ENCODE results near the gene C14orf180.
"Not testable (repeated sequence)": the region's sequence is repeated elsewhere in the genome, so short reads cannot be mapped to it uniquely, and the experiment has no call there.

The C14orf180 gene

DNA sequence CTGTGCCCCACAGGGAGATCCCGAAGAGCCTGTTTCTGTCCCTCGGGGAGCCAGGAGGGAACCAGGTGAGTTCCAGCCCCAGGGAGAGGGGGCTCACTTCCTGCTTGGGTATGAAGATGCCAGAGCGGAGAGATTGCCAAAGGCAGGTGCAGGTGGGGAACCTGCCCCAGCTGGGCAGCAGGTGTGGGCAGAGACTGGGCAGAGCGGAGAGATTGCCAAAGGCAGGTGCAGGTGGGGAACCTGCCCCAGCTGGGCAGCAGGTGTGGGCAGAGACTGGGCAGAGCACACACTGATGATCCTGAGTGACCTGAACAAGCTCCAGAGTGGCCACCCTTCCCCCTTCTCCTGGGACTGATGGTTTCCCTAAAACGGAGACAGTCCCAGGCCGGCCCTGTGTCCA is 375 bp downstream of the C14orf180 start:
- DNase-seq (ENCODE audit: low read depth) = not testable (repeated sequence)

- DNase-seq (ENCODE audit: low read depth) = no peak
Measured at GRCh38 chr14:104580961-104581360, 1.4 kb downstream of the C14orf180 start.

DNA sequence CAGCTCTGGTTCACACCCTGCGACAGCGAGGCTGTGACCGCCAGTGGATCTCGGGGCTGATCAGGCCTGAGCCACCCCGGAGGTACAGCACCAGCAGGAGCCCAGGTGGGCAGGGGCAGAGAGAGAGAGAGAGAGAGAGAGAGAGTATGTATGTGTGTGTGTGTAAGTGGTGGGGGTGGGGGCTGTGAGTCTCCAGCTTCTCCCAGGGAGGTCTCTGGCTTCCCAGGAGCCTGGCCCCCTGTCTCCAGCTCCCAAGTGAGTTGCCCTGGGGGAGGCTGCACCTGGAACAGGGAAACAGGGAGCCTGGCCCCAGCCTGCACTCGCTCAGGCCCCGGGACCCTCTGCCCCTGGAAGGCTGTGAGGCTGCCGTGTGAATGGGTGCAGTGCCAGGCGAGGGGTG is 2.0 kb downstream of the C14orf180 start:
- DNase-seq (ENCODE audit: low read depth) = no peak

DNA sequence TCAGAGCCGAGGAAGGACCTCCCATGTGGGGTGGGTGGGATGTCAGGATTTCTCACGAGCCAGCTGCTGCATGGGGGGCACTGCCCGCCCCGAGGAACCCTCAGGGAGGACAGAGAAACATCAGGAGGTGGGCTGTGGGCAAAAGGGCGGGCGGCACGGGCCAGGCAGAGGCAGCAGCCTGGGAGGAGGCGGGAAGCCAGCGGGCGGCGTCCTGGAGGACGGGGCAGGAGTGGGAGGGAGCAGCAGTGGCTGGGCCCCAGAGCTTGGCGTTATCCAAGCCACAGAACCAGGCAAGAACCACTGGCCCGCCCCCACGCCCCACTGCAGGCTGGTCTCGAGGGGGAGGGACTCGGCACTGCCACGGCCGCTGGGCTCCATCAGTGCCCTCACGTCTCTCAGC is 2.4 kb downstream of the C14orf180 start:
- no peak for DNase-seq (ENCODE audit: low read depth)

DNA sequence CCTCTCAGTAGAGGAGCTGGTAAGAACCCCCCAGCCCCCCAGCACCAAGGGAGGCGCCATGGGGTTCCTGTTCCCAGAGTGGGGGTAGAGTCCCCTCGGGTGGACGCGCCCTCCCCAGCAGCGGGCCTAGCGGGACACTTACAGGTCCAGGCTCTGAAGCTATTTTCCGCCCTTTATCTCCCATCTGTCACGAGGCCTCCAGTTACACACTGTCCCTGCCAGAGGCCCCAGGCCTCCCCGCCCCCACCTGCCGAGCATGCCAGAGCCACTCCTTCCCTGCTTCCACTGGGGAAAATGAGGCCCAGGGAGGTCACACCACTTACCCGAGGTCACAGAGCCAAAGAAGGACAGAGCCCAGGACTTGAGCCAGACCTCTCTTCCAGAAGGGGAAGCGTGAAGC is 3.1 kb downstream of the C14orf180 start:
- no peak for DNase-seq (ENCODE audit: low read depth)

DNA sequence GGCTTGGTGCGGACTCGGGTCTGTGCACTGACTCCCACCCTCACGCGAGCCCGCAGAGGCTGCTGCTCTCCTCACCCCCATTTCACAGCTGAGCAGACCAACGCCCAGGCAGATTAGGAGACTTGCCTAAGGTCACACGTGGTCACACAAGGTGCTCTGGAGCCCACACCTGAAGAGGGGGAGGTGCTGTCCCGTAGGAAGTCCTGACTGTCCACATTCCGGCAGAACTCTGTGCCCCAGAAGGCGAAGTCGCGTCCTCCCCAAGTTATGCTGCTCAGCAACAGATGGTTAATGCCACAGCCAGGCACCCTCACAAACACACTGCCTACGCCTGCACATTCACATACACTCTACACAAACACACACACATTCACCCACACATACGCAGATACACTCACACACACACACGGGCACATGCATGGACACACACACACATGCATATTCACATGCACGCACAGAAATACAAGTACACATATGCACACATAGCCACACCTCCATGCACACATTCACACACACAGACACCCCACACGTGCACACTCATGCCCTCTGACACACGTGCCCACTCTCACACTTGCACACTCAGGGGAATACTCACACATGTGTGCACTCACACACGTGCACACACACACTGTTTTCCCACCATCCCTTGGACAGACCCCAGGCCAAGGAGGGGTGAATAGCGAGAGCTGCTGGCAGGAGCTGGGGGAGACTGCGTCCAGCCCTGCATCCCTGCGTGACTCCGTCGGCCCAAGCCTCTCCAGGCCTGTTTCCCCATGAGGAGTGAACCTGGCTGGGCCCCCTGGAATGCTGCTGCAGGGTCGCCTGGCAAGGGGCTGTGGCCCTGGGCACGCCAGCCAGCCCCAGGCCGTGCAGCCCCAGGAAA is 4.1 kb downstream of the C14orf180 start:
- no peak for DNase-seq (ENCODE audit: low read depth)

DNA sequence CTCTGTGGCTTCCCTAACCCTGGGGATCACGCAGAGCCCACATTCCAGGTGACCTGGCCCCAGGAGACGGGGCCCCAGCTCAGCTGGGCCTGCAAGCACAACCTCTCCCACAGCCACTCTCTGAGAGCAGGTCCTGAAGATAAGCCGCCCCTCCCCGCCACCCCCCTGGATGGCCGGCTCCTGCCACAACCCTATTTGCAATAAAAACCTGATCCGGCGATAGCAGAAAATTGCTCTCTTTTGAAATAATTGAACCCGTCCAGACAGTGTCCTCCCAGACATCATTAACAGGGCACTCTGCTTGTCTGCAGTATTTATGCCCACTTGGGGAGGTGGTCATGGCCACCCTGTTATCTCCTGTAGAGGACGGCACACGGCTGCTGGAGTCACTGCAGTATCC is 5.0 kb downstream of the C14orf180 start:
- no peak for DNase-seq (ENCODE audit: low read depth)

- DNase-seq (ENCODE audit: low read depth) = no peak
Measured at GRCh38 chr14:104585966-104586697, 6.6 kb downstream of the C14orf180 start.

DNA sequence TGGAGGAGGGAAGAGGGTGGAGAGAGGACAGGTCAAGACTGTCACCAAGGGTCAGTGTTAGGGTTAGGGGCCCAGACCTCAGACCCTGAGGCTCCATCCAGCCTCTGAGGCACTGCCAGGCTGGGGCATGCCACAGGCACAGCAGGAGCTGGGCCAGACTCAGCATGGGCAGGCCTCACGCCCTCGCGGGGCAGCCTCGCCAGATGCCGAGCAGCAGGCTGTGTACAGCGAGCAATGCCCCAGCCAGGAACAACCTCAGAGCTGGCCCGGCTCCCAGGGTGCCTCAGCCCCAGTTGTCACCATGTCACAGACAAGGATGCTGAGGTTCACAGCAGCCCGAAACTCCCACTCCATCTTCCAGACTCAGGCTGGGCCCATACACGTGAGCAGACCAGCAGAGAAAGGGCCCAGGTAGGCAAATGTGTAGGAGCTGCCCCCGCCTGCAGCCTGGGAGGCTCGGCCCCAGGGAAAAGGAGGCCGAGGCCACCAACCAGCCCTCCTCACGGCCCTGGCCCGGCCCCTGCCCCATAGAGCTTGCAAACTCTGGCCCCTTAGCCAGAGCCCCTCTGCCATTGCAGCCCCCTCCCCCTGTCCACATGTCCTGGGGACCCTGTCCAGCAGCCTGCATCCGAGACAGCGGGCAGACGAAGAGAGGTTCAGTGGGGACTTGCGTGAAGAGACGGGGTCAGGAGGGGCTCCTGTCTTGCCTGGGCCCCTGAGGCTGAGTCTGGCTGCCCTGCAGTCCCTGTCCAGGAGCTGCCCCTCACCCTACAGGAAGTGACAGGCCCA is 7.5 kb downstream of the C14orf180 start:
- no peak for DNase-seq (ENCODE audit: low read depth)

DNA sequence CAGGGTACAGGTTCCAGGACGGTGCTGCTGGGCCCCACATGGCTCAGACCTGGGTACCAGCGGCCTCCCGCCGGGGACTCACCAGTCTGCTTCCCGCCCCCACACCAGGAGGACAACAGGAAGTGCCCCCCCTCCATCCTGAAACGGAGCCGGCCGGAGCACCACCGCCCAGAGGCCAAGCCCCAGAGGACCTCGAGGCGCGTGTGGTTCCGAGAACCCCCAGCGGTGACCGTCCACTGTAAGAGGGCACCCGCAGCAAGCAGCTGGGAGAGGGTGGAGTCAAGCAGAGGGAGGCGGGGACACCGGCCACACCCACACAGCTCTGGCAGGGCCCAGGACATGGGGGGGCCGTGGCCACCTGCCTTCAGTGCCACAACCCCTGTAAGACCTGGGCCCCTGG is 8.1 kb downstream of the C14orf180 start:
- no peak for DNase-seq (ENCODE audit: low read depth)

- DNase-seq (ENCODE audit: low read depth) = no peak
Measured at GRCh38 chr14:104588066-104588857, 8.7 kb downstream of the C14orf180 start.

- no peak for DNase-seq (ENCODE audit: low read depth)
Measured at GRCh38 chr14:104589338-104590195, 10.0 kb downstream of the C14orf180 start.

GRCh38 chr14:104590240-104590965 is 10.8 kb downstream of the C14orf180 start:
- no peak for DNase-seq (ENCODE audit: low read depth)

- DNase-seq (ENCODE audit: low read depth) = no peak
Measured at GRCh38 chr14:104591031-104591430, 11.5 kb downstream of the C14orf180 start.

DNA sequence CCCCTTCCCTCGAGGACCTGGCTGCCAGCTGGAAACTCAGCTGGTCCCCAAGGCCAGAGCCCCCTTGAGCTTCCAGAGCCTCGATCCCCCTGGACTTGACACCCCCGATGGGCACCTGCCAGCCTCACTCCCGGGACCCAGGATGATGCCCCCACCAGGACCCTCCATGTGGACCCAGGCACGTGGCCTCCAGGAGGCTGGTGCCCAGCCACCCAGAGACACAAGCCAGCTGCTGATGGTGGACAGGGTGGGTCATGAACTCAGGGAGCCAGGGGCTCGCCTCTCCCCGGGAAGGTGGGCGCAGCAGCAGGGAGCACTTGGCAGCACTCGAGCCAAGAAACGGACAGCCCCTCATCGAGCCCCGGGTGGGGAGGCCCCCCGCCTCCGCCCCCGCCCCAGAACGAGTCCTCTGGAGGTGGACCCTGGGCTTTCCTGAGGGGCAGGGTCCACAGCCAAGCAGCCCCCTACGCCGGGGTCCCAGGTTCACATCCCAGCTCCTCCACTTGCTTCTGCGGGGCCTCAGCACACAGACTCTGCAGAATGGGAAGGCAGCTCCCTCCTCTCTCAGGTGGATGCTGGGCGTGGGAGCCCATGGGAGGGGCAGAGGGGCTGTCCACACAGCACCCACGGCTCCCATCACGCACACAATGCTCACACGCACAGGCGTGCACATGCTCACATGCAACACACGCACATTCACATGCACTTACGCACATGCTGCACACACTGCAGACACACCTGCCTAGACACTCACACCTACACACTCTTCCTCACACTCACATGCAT is 12.1 kb downstream of the C14orf180 start:
- DNase-seq (ENCODE audit: low read depth) = no peak

- no peak for DNase-seq (ENCODE audit: low read depth)
Measured at GRCh38 chr14:104592292-104592672, 12.7 kb downstream of the C14orf180 start.

GRCh38 chr14:104592785-104593184 is 13.2 kb downstream of the C14orf180 start:
- no peak for DNase-seq (ENCODE audit: low read depth)

GRCh38 chr14:104593241-104593701 is 13.7 kb downstream of the C14orf180 start:
- DNase-seq (ENCODE audit: low read depth) = no peak

- DNase-seq (ENCODE audit: low read depth) = no peak
Measured at GRCh38 chr14:104593710-104594136, 14.2 kb downstream of the C14orf180 start.

Measured in activated T-helper 1 cell treated with Interleukin-2 at 50 U/mL for 16 hours (primary cell).